Progenitor cell of endocrine pancreas (in vitro differentiated cells): Measurements from ENCODE around the gene NPR2. TPM values are rescaled to one million over a fixed set of nuclear protein-coding genes. Genes with fewer than 3 reads are reported as not detected.

Experiments used
- DNase-seq: peaks from one replicate; pipeline ENCODE4 v3.0.0; 2021; ENCODE audit warnings: low spot score; ENCODE audit not compliant: unreplicated experiment
- H3K27ac Mint-ChIP-seq: 2 replicates; pipeline ENCODE4 v1.8.0; 2021; ENCODE audit warnings: mild to moderate bottlenecking, moderate library complexity, mixed read lengths
- H3K27me3 Mint-ChIP-seq: 2 replicates; pipeline ENCODE4 v1.8.0; 2021; ENCODE audit warnings: mixed read lengths
- H3K36me3 Mint-ChIP-seq: 2 replicates; pipeline ENCODE4 v1.8.0; 2022; ENCODE audit warnings: mixed read lengths; ENCODE audit not compliant: insufficient read depth
- H3K4me1 Mint-ChIP-seq: 2 replicates; pipeline ENCODE4 v1.8.0; 2021; ENCODE audit warnings: low read depth, mixed read lengths
- H3K4me3 Mint-ChIP-seq: 2 replicates; pipeline ENCODE4 v1.8.0; 2021; ENCODE audit warnings: low read depth, mild to moderate bottlenecking, moderate library complexity, mixed read lengths
- H3K9me3 Mint-ChIP-seq: 2 replicates; pipeline ENCODE4 v1.8.0; 2021; ENCODE audit warnings: low read depth, mixed read lengths
- total RNA-seq: library from RNA; stranded (reverse); gene quantifications from 2 replicates; pipeline ENCODE4 v1.2.1, GENCODE V29; 2021
- TF ChIP-seq, protein P1 (sequence below): fragments of 200-600 bp; sonication (generic); IDR thresholded peaks from one replicate; pipeline ENCODE4 v1.5.0; 2021; ENCODE audit warnings: antibody characterized with exemption, mild to moderate bottlenecking; ENCODE audit not compliant: unreplicated experiment

The NPR2 gene
- total RNA-seq, 1 donor from 2014 or later, result 23.4 TPM

- peak overlapping the region; percentile 93 for H3K27ac Mint-ChIP-seq
- H3K27me3 Mint-ChIP-seq, result no peaks in the 10 kb centered on the region
- H3K4me1 Mint-ChIP-seq, result peaks cover 21% of the 10 kb centered on the region
- DNase-seq, result peak; percentile 55
- no peaks in the 10 kb centered on the region for H3K36me3 Mint-ChIP-seq
- TF ChIP-seq, protein P1, sequence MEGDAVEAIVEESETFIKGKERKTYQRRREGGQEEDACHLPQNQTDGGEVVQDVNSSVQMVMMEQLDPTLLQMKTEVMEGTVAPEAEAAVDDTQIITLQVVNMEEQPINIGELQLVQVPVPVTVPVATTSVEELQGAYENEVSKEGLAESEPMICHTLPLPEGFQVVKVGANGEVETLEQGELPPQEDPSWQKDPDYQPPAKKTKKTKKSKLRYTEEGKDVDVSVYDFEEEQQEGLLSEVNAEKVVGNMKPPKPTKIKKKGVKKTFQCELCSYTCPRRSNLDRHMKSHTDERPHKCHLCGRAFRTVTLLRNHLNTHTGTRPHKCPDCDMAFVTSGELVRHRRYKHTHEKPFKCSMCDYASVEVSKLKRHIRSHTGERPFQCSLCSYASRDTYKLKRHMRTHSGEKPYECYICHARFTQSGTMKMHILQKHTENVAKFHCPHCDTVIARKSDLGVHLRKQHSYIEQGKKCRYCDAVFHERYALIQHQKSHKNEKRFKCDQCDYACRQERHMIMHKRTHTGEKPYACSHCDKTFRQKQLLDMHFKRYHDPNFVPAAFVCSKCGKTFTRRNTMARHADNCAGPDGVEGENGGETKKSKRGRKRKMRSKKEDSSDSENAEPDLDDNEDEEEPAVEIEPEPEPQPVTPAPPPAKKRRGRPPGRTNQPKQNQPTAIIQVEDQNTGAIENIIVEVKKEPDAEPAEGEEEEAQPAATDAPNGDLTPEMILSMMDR, result peak; percentile 51
- H3K4me3 Mint-ChIP-seq, result peak overlapping the region; percentile 90
- peaks cover 3% of the 10 kb centered on the region for H3K9me3 Mint-ChIP-seq
These were observed 22.9 kb downstream of the NPR2 start for GRCh38 chr9:35814106-35814840.

GRCh38 chr9:35814841-35815543 is 23.6 kb downstream of the NPR2 start, which contains the start of gene HINT2:
Gene HINT2, minus strand, starts transcription at chr9:35815042. Its CDS starts 63 bp downstream, at chr9:35814979.
- Mint-ChIP-seq H3K4me3 (peak within 1 kb of the TSS; percentile 90), H3K4me1 (peaks cover 21% of the 10 kb centered on the region), H3K9me3 (peaks cover 3% of the 10 kb centered on the region), H3K36me3 (no peaks in the 10 kb centered on the region), H3K27ac (peak within 1 kb of the TSS; percentile 96), H3K27me3 (no peaks in the 10 kb centered on the region)
- TF ChIP-seq, protein P1, result no peak
- peak; percentile 95 for DNase-seq

- H3K4me3 Mint-ChIP-seq, result peak overlapping the region; percentile 90
- H3K4me1 Mint-ChIP-seq, result peaks cover 21% of the 10 kb centered on the region
- TF ChIP-seq, protein P1, result peak; percentile 33
- H3K27me3 Mint-ChIP-seq, result no peaks in the 10 kb centered on the region
- no peaks in the 10 kb centered on the region for H3K36me3 Mint-ChIP-seq
- H3K27ac Mint-ChIP-seq, result no peak overlapping the region
- DNase-seq, result no peak
- H3K9me3 Mint-ChIP-seq, result peaks cover 3% of the 10 kb centered on the region
These were observed 25.3 kb downstream of the NPR2 start for GRCh38 chr9:35816708-35817107.

DNA sequence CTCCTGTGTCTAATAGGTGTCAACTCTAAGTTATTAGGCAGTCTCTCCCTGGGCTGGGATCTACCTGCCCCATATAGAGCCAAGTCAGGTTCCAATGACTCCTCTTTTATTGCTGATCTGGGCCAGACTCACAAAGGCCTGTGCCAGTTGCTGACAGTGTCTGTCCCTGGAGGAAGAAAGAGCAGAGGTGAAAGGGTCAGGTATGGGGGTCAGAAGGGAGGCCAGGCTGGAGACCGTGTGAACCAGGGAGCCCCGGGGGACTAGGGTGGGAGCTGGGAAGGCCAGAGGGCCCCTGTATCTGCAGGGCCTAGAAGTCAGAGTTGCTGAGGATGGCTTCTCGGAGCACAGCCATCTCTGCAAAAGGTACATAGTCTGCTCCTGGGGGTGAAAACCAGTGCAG is 26.9 kb downstream of the NPR2 start:
- Mint-ChIP-seq H3K36me3 (no peaks in the 10 kb centered on the region), H3K4me3 (no peak overlapping the region), H3K4me1 (peaks cover 11% of the 10 kb centered on the region), H3K27me3 (peaks cover 3% of the 10 kb centered on the region), H3K27ac (no peak overlapping the region), H3K9me3 (peaks cover 3% of the 10 kb centered on the region)
- TF ChIP-seq, protein P1, result no peak
- DNase-seq, result no peak

DNA sequence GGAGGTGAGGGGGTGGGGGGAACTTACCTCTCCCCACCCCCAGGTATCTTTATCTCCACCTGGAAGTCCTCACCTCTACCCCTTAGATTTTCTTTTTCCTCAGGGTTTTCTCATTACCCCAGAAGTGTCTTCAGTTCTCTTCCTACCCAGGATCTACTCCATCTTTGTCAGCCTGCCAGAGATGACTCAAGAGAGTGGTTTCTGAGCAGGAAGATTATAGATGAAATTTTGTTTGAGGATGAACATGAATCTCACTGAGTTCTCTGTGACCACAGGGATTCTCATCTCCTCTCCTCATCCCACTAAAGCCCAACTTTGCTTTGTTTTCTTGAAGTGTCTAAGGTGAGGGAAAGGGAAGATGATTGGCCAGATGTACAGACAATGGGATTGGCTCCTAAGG is 28.7 kb downstream of the NPR2 start:
- Mint-ChIP-seq H3K4me1 (peaks cover 3% of the 10 kb centered on the region), H3K27ac (no peak overlapping the region), H3K4me3 (no peak overlapping the region), H3K9me3 (peaks cover 3% of the 10 kb centered on the region), H3K36me3 (no peaks in the 10 kb centered on the region), H3K27me3 (peaks cover 3% of the 10 kb centered on the region)
- TF ChIP-seq, protein P1, result no peak
- DNase-seq, result no peak
